K562 (cell line): ENCODE measurements around the gene TSC22D2. TPM values are rescaled to one million over a fixed set of nuclear protein-coding genes. Genes with fewer than 3 reads are reported as not detected.

Source experiments
- AFF1 ChIP-seq, 2 experiments: fragments of 450-650 bp; IDR thresholded peaks; 2 replicates each; pipeline ENCODE4 v1.6.1; 2018; ENCODE audit warnings: mild to moderate bottlenecking in 2 of 2, low read depth in 1 of 2; ENCODE audit not compliant: partially characterized antibody in 2 of 2
- DPF2 ChIP-seq: fragments of 450-650 bp; IDR thresholded peaks from 2 replicates; pipeline ENCODE4 v1.6.1; 2016
- E2F8 ChIP-seq: fragments of 450-650 bp; IDR thresholded peaks from 2 replicates; pipeline ENCODE4 v1.7.1; 2018; ENCODE audit warnings: mild to moderate bottlenecking, low read depth; ENCODE audit not compliant: partially characterized antibody
- EGR1 ChIP-seq: fragments of 450-650 bp; conservative IDR thresholded peaks from 2 replicates; pipeline ENCODE4 v1.6.1; 2017; ENCODE audit warnings: mild to moderate bottlenecking
- KLF6 ChIP-seq: fragments of 250-450 bp; sonication (Bioruptor Pico); IDR thresholded peaks from 2 replicates; pipeline ENCODE4 v1.4.0; 2020; ENCODE audit warnings: mild to moderate bottlenecking, moderate library complexity, borderline replicate concordance
- L3MBTL2 ChIP-seq: fragments of 450-650 bp; IDR thresholded peaks from 2 replicates; pipeline ENCODE4 v1.6.1; 2016; ENCODE audit warnings: mild to moderate bottlenecking, moderate library complexity
- MCM7 ChIP-seq, 2 experiments: fragments of 450-650 bp; IDR thresholded peaks; 2 replicates each; pipeline ENCODE4 v1.6.1; 2016 to 2018
- MEF2A ChIP-seq: IDR thresholded peaks from 2 replicates; pipeline ENCODE4 v1.6.1; 2011; ENCODE audit warnings: low read depth, mild to moderate bottlenecking, low read length, moderate library complexity; ENCODE audit not compliant: control insufficient read depth
- MTA2 ChIP-seq: fragments of 450-650 bp; IDR thresholded peaks from 2 replicates; pipeline ENCODE4 v1.6.1; 2016; ENCODE audit warnings: low read depth
- PPARD ChIP-seq: fragments of 250-450 bp; sonication (Bioruptor Pico); IDR thresholded peaks from 2 replicates; pipeline ENCODE4 v1.8.0; 2022; ENCODE audit warnings: inconsistent platforms, mild to moderate bottlenecking, moderate library complexity
- RCOR1 ChIP-seq, 2 experiments: IDR thresholded peaks; 2 replicates each; pipeline ENCODE4 v1.6.1; 2012; ENCODE audit warnings: low read depth in 2 of 2, low read length in 2 of 2, borderline replicate concordance in 1 of 2, improper control_type of control experiment in 1 of 2
- SMARCA4 ChIP-seq: fragments of 450-650 bp; IDR thresholded peaks from 2 replicates; pipeline ENCODE4 v1.6.1; 2016
- TAF9B ChIP-seq: fragments of 450-650 bp; IDR thresholded peaks from 2 replicates; pipeline ENCODE4 v1.6.1; 2018; ENCODE audit warnings: mild to moderate bottlenecking; ENCODE audit not compliant: partially characterized antibody
- ZNF23 ChIP-seq: fragments of 250-450 bp; sonication (Bioruptor Pico); IDR thresholded peaks from 2 replicates; pipeline ENCODE4 v1.4.0; 2020; ENCODE audit warnings: mild to moderate bottlenecking
- polyA plus RNA-seq, 8 experiments: library from polyadenylated mRNA; depleted of rRNA in 4 of 8; stranded (reverse) in 5 of 8; unstranded in 3 of 8; fragments of >200 nt; fragmentation: Nextera tagmentation in 2 of 8; fragmentation: Illumina TruSeq in 1 of 8; extraction: Ambion mirVana in 2 of 8; extraction: Trizol in 1 of 8; gene quantifications; 2 replicates each; pipeline versions ENCODE4 v1.2.1 to v1.2.3, GENCODE V29; 2011 to 2014; ENCODE audit warnings: inconsistent platforms in 1 of 8, missing spikeins in 1 of 8
- total RNA-seq, 7 experiments: library from RNA; depleted of rRNA in 6 of 7; stranded (reverse); fragments of >200 nt in 6 of 7; fragmentation: Illumina TruSeq in 2 of 7; extraction: Trizol in 2 of 7; gene quantifications; 2 replicates each; pipeline versions ENCODE4 v1.2.1 to v1.2.3, GENCODE V29; 2011 to 2021; ENCODE audit warnings: low replicate concordance in 1 of 7
- TF ChIP-seq, protein P1 (sequence below): fragments of 450-650 bp; IDR thresholded peaks from 2 replicates; pipeline ENCODE4 v1.6.1; 2016
- TF ChIP-seq, protein P2 (sequence below): IDR thresholded peaks from 2 replicates; pipeline ENCODE4 v1.6.1; 2012; ENCODE audit warnings: low read depth, low read length, improper control_type of control experiment, borderline replicate concordance

TSC22D2 gene
- total and polyA plus RNA-seq, 9 of the 15 experiments (the other 6 are each of a cell fraction or from before 2014, with no cell fraction given), result 5.5 to 44.0 (median 19.3) TPM

DNA sequence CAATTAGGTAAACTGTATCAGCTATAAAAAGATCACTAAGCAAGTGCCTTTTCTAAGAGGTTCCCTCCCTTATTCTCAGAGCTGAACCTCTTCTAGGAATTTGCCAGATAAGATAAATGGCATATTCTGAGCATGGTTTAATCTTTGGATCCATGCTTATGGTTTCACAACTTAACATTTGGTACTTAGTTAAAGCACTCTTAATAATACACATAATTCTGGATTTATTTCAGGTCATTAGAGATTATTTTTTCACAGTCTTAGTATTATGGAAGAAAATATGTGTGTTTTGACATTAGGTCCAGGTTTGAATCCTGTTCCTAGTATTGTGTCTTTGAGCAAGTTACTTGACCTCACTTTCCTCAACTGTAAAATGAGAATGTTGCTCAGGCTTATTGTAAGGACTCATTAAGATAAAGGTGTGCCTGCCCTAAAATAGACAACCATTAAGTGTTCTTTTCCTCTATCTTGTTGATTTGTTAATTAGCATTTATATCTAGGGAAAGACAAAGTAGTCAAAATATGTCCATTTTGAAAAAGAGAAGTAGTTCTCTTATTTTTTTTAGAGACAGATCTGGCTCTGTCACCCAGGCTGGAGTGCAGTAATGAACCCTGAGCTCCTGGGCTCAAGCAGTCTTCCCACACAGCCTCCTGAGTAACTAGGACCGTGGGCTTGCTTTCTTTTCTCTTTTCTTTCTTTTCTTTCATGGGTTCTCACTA is 43.4 kb downstream of the TSC22D2 start (continued):
- peak; percentile 70 for TF ChIP-seq MTA2
- peak; percentile 59 for TF ChIP-seq EGR1
- TF ChIP-seq MCM7 (IDR thresholded peaks at IDR 0.05), result peak in 1 of 2 experiments; percentile 76; a peak in 1 of 4 replicates
- TF ChIP-seq PPARD (CRISPR knock-in tag), result no peak
- TF ChIP-seq E2F8, result no peak
- peak in 1 of 2 experiments; percentile 76; a peak in 2 of 4 replicates for TF ChIP-seq RCOR1 (IDR thresholded peaks at IDR 0.05; ENCODE audit: borderline replicate concordance in 1 of 2, low read depth in 2 of 2, low read length in 2 of 2)
- TF ChIP-seq MEF2A, result peak; percentile 39; the same call in 1 of the 2 replicates
- TF ChIP-seq, protein P1, sequence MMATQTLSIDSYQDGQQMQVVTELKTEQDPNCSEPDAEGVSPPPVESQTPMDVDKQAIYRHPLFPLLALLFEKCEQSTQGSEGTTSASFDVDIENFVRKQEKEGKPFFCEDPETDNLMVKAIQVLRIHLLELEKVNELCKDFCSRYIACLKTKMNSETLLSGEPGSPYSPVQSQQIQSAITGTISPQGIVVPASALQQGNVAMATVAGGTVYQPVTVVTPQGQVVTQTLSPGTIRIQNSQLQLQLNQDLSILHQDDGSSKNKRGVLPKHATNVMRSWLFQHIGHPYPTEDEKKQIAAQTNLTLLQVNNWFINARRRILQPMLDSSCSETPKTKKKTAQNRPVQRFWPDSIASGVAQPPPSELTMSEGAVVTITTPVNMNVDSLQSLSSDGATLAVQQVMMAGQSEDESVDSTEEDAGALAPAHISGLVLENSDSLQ, result peak; percentile 72
- TF ChIP-seq ZNF23 (CRISPR knock-in tag), result no peak
- TF ChIP-seq SMARCA4, result peak; percentile 93
- peak; percentile 45 for TF ChIP-seq L3MBTL2
- peak; percentile 34 for TF ChIP-seq TAF9B
- TF ChIP-seq AFF1 (IDR thresholded peaks at IDR 0.05; ENCODE audit: low read depth in 1 of 2, partially characterized antibody in 2 of 2), result no peak
- TF ChIP-seq, protein P2, sequence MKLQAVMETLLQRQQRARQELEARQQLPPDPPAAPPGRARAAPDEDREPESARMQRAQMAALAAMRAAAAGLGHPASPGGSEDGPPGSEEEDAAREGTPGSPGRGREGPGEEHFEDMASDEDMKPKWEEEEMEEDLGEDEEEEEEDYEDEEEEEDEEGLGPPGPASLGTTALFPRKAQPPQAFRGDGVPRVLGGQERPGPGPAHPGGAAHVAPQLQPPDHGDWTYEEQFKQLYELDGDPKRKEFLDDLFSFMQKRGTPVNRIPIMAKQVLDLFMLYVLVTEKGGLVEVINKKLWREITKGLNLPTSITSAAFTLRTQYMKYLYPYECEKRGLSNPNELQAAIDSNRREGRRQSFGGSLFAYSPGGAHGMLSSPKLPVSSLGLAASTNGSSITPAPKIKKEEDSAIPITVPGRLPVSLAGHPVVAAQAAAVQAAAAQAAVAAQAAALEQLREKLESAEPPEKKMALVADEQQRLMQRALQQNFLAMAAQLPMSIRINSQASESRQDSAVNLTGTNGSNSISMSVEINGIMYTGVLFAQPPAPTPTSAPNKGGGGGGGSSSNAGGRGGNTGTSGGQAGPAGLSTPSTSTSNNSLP, result peak; percentile 94
- TF ChIP-seq KLF6 (CRISPR knock-in tag), result no peak
- peak; percentile 94 for TF ChIP-seq DPF2
